K562 (cell line): ENCODE measurements around the gene USF2. TPM values are rescaled to one million over a fixed set of nuclear protein-coding genes. Genes with fewer than 3 reads are reported as not detected.

ENCODE experiments used
- ATF1 ChIP-seq, 2 experiments: fragments of 450-650 bp in 1 of 2; IDR thresholded peaks; 2 replicates each; pipeline ENCODE4 v1.6.1; 2016; ENCODE audit warnings: missing compliant biosample characterization in 1 of 2, missing genetic modification characterization in 1 of 2
- CBFA2T2 ChIP-seq: fragments of 450-650 bp; conservative IDR thresholded peaks from 2 replicates; pipeline ENCODE4 v1.6.1; 2017; ENCODE audit warnings: mild to moderate bottlenecking
- CREM ChIP-seq: IDR thresholded peaks from 2 replicates; pipeline ENCODE4 v1.6.1; 2014; ENCODE audit warnings: antibody characterized with exemption, low read depth
- CTCF ChIP-seq, 3 experiments: IDR thresholded peaks in 2 of 3; conservative IDR thresholded peaks in 1 of 3; 2 replicates each; pipeline ENCODE4 v1.5.1; 2011 to 2012; ENCODE audit warnings: low read length in 3 of 3, mild to moderate bottlenecking in 3 of 3, control low read depth in 2 of 3, improper control_type of control experiment in 1 of 3, inconsistent platforms in 1 of 3, low read depth in 1 of 3, mixed read lengths in 1 of 3, moderate library complexity in 1 of 3; ENCODE audit not compliant: insufficient read depth in 2 of 3
- HDAC1 ChIP-seq, 2 experiments: fragments of 450-650 bp; IDR thresholded peaks; 2 replicates each; pipeline ENCODE4 v1.6.1; 2016 to 2017; ENCODE audit warnings: inconsistent platforms in 1 of 2, mild to moderate bottlenecking in 1 of 2, moderate library complexity in 1 of 2
- RBFOX2 ChIP-seq: fragments of 200-400 bp; formaldehyde crosslinking; IDR thresholded peaks from 2 replicates; pipeline ENCODE4 v1.6.1; 2017; ENCODE audit warnings: low read depth, mild to moderate bottlenecking, low read length, moderate library complexity
- TEAD4 ChIP-seq, 2 experiments: sonication (generic) in 1 of 2; formaldehyde crosslinking in 1 of 2; IDR thresholded peaks; 2 replicates each; pipeline versions ENCODE4 v1.6.1 to v1.8.0; 2012 to 2022; ENCODE audit warnings: borderline replicate concordance in 1 of 2, inconsistent platforms in 1 of 2, low read length in 1 of 2, mild to moderate bottlenecking in 1 of 2, missing genetic modification reagents in 1 of 2
- ZNF174 ChIP-seq: fragments of 250-450 bp; sonication (Bioruptor Pico); IDR thresholded peaks from 2 replicates; pipeline ENCODE4 v1.4.0; 2020; ENCODE audit warnings: mild to moderate bottlenecking
- ZNF592 ChIP-seq: fragments of 450-650 bp; IDR thresholded peaks from 2 replicates; pipeline ENCODE4 v1.6.1; 2017; ENCODE audit warnings: antibody characterized with exemption, mild to moderate bottlenecking
- polyA plus RNA-seq, 8 experiments: library from polyadenylated mRNA; depleted of rRNA in 4 of 8; stranded (reverse) in 5 of 8; unstranded in 3 of 8; fragments of >200 nt; fragmentation: Nextera tagmentation in 2 of 8; fragmentation: Illumina TruSeq in 1 of 8; extraction: Ambion mirVana in 2 of 8; extraction: Trizol in 1 of 8; gene quantifications; 2 replicates each; pipeline versions ENCODE4 v1.2.1 to v1.2.3, GENCODE V29; 2011 to 2014; ENCODE audit warnings: inconsistent platforms in 1 of 8, missing spikeins in 1 of 8
- total RNA-seq, 7 experiments: library from RNA; depleted of rRNA in 6 of 7; stranded (reverse); fragments of >200 nt in 6 of 7; fragmentation: Illumina TruSeq in 2 of 7; extraction: Trizol in 2 of 7; gene quantifications; 2 replicates each; pipeline versions ENCODE4 v1.2.1 to v1.2.3, GENCODE V29; 2011 to 2021; ENCODE audit warnings: low replicate concordance in 1 of 7

Gene USF2
- total and polyA plus RNA-seq, 9 of the 15 experiments (the other 6 are each of a cell fraction or from before 2014, with no cell fraction given), result 0.27 to 93.7 (median 58.4) TPM

GRCh38 chr19:35315883-35316282, 47.1 kb downstream of the USF2 start (continued):
- TF ChIP-seq CREM (peak; percentile 52; the same call in 1 of the 2 replicates), RBFOX2 (no peak), CTCF (IDR thresholded peaks at IDR 0.05 in 2 of 3, conservative IDR thresholded peaks at IDR 0.05 in 1 of 3; ENCODE audit: insufficient read depth in 2 of 3, low read depth in 1 of 3, low read length in 3 of 3) (peak; percentile 21 to 78 (median 55); a peak in 4 of 6 replicates), ZNF592 (peak; percentile 47), CBFA2T2 (peak; percentile 48; the same call in 1 of the 2 replicates), ATF1 (CRISPR knock-in tag; IDR thresholded peaks at IDR 0.05) (no peak), ATF1 (tag; IDR thresholded peaks at IDR 0.05) (0 out of 2 replicates have a peak, but pooled peaks have one; percentile 20), ZNF174 (no peak), TEAD4 (IDR thresholded peaks at IDR 0.05; ENCODE audit: low read length) (peak; percentile 56), TEAD4 (CRISPR knock-in tag; IDR thresholded peaks at IDR 0.05; ENCODE audit: borderline replicate concordance) (no peak), HDAC1 (IDR thresholded peaks at IDR 0.05) (peak in 1 of 2 experiments; percentile 30; a peak in 1 of 4 replicates)
